ENCODE data around the gene ATP23.

The ATP23 gene

GRCh38 chr12:57898308-57898970 lies 42.9 kb upstream of the ATP23 start:
- H3K36me3 ChIP-seq (ENCODE audit: insufficient read depth, low read length): no peaks in the 10 kb centered on the region
- no peak overlapping the region for H3K27ac ChIP-seq (ENCODE audit: low read depth, low read length)
- H3K9ac ChIP-seq (ENCODE audit: low read depth, low read length): no peak overlapping the region
- peaks cover 12% of the 10 kb centered on the region for H3K27me3 ChIP-seq (ENCODE audit: insufficient read depth, low read length)
- WGBS: 86% methylated on average over 4 of the region's 5 CpGs
- no peaks in the 10 kb centered on the region for H3K9me3 ChIP-seq (ENCODE audit: insufficient read depth, low read depth, low read length)
- no peak overlapping the region for H3K4me3 ChIP-seq (ENCODE audit: low read length)
- peaks cover 23% of the 10 kb centered on the region for H3K4me1 ChIP-seq (ENCODE audit: insufficient read depth, low read length)

GRCh38 chr12:57899010-57899662 lies 42.2 kb upstream of the ATP23 start:
- no peaks in the 10 kb centered on the region for H3K36me3 ChIP-seq (ENCODE audit: insufficient read depth, low read length)
- no peak overlapping the region for H3K4me3 ChIP-seq (ENCODE audit: low read length)
- no peak overlapping the region for H3K27ac ChIP-seq (ENCODE audit: low read depth, low read length)
- no peak overlapping the region for H3K9ac ChIP-seq (ENCODE audit: low read depth, low read length)
- 93% methylated on average over 10 of the region's 10 CpGs for WGBS
- peaks cover 12% of the 10 kb centered on the region for H3K27me3 ChIP-seq (ENCODE audit: insufficient read depth, low read length)
- H3K4me1 ChIP-seq (ENCODE audit: insufficient read depth, low read length): peaks cover 16% of the 10 kb centered on the region
- H3K9me3 ChIP-seq (ENCODE audit: insufficient read depth, low read depth, low read length): no peaks in the 10 kb centered on the region

DNA sequence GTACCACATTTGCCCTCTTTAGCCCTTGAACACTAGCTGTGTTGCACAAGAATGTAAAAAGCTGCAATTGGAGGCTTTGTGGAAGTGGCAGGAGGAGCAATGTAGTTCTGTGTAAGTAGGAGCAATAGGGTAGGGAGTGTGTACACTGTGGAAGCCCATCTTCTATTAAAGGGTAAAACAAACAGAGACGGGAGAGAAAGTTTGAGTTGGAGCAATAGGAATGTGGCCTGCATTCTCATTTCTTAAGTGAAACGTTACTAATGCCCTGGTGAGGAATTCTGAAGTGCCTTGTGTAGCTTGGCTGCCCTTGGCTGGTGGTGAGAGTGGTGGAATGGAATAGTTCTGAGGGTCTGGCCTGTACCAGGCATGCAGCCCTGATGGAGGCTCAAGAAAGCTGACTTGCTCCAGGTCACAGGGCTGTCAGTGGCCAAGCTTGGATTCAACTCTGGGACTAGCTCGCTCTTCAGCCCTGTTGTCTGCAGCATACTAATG lies 38.8 kb upstream of the ATP23 start:
- H3K4me1 ChIP-seq (ENCODE audit: insufficient read depth, low read length): 0 out of 2 replicates have a peak, but pooled peaks cover 1% of the 10 kb centered on the region
- H3K4me3 ChIP-seq (ENCODE audit: low read length): no peak overlapping the region
- H3K27me3 ChIP-seq (ENCODE audit: insufficient read depth, low read length): peaks cover 7% of the 10 kb centered on the region; the same call in 1 of the 2 replicates
- no peak overlapping the region for H3K9ac ChIP-seq (ENCODE audit: low read depth, low read length)
- H3K36me3 ChIP-seq (ENCODE audit: insufficient read depth, low read length): no peaks in the 10 kb centered on the region
- H3K27ac ChIP-seq (ENCODE audit: low read depth, low read length): no peak overlapping the region
- H3K9me3 ChIP-seq (ENCODE audit: insufficient read depth, low read depth, low read length): no peaks in the 10 kb centered on the region
- 88% methylated on average over 3 of the region's 3 CpGs for WGBS

- H3K27me3 ChIP-seq (ENCODE audit: insufficient read depth, low read length): peaks cover 4% of the 10 kb centered on the region; the same call in 1 of the 2 replicates
- H3K9ac ChIP-seq (ENCODE audit: low read depth, low read length): no peak overlapping the region
- H3K4me3 ChIP-seq (ENCODE audit: low read length): no peak overlapping the region
- H3K9me3 ChIP-seq (ENCODE audit: insufficient read depth, low read depth, low read length): no peaks in the 10 kb centered on the region
- no peak overlapping the region for H3K27ac ChIP-seq (ENCODE audit: low read depth, low read length)
- no peaks in the 10 kb centered on the region for H3K4me1 ChIP-seq (ENCODE audit: insufficient read depth, low read length)
- H3K36me3 ChIP-seq (ENCODE audit: insufficient read depth, low read length): no peaks in the 10 kb centered on the region
- WGBS: 89% methylated on average over 3 of the region's 4 CpGs
Measured at GRCh38 chr12:57904426-57904825, 36.9 kb upstream of the ATP23 start.

- H3K9ac ChIP-seq (ENCODE audit: low read depth, low read length): no peak overlapping the region
- H3K4me1 ChIP-seq (ENCODE audit: insufficient read depth, low read length): no peaks in the 10 kb centered on the region
- H3K27ac ChIP-seq (ENCODE audit: low read depth, low read length): no peak overlapping the region
- WGBS: 38% methylated on average over 22 of the region's 26 CpGs
- peaks cover 4% of the 10 kb centered on the region; the same call in 1 of the 2 replicates for H3K27me3 ChIP-seq (ENCODE audit: insufficient read depth, low read length)
- H3K4me3 ChIP-seq (ENCODE audit: low read length): no peak overlapping the region
- no peaks in the 10 kb centered on the region for H3K36me3 ChIP-seq (ENCODE audit: insufficient read depth, low read length)
- H3K9me3 ChIP-seq (ENCODE audit: insufficient read depth, low read depth, low read length): no peaks in the 10 kb centered on the region
Measured at GRCh38 chr12:57904848-57905811, 36.2 kb upstream of the ATP23 start.

- Histone ChIP-seq H3K9me3 (ENCODE audit: insufficient read depth, low read depth, low read length) (no peaks in the 10 kb centered on the region), H3K27me3 (ENCODE audit: insufficient read depth, low read length) (peaks cover 4% of the 10 kb centered on the region; the same call in 1 of the 2 replicates), H3K4me3 (ENCODE audit: low read length) (no peak overlapping the region), H3K4me1 (ENCODE audit: insufficient read depth, low read length) (no peaks in the 10 kb centered on the region), H3K9ac (ENCODE audit: low read depth, low read length) (no peak overlapping the region), H3K27ac (ENCODE audit: low read depth, low read length) (no peak overlapping the region), H3K36me3 (ENCODE audit: insufficient read depth, low read length) (no peaks in the 10 kb centered on the region)
- WGBS: 83% methylated on average over 7 of the region's 7 CpGs
Measured at GRCh38 chr12:57905812-57906475, 35.4 kb upstream of the ATP23 start.

DNA sequence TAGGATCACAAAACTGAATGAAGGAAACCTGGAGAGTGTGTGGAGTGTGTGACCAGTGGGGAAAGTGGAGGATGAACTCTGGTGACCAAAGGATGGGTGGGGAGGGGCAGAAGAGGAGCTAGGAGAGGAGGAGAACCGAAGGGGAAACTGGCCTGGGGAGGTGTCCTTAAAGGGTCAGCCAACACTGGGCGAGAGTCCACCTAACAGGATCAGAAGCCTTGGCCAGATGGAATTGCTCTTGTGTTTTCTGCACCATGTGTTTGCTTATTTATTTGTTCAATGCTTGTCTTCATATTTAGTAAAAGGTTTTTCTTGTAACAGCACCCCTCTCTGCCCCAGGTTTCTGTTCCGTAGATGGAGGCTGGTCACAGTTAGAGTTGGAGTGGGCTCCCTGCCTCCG lies 34.5 kb upstream of the ATP23 start:
- Histone ChIP-seq H3K27me3 (ENCODE audit: insufficient read depth, low read length) (peaks cover 4% of the 10 kb centered on the region; the same call in 1 of the 2 replicates), H3K9me3 (ENCODE audit: insufficient read depth, low read depth, low read length) (no peaks in the 10 kb centered on the region), H3K27ac (ENCODE audit: low read depth, low read length) (no peak overlapping the region), H3K4me3 (ENCODE audit: low read length) (no peak overlapping the region), H3K4me1 (ENCODE audit: insufficient read depth, low read length) (no peaks in the 10 kb centered on the region), H3K36me3 (ENCODE audit: insufficient read depth, low read length) (no peaks in the 10 kb centered on the region), H3K9ac (ENCODE audit: low read depth, low read length) (no peak overlapping the region)
- WGBS: 84% methylated on average over 4 of the region's 4 CpGs

DNA sequence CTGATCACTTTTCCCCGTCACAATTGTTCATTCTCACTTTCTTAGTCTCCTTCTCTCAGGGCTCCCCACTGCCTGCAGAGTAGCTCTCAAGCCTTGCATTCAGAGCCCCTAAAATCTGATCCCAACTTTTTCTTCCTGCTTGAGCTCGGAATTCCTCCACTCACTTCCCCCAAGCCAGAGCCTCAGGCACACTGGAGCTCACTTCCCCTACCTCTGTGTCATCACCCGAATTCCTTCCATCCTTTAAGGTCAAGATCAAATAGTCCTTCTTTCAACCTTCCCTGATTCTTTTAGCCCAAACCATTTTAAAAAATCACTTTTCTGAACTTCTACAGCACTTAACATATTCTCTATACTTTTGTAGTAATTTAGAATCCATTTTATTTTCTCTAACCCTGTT lies 34.1 kb upstream of the ATP23 start:
- Histone ChIP-seq H3K4me3 (ENCODE audit: low read length) (no peak overlapping the region), H3K9me3 (ENCODE audit: insufficient read depth, low read depth, low read length) (no peaks in the 10 kb centered on the region), H3K27ac (ENCODE audit: low read depth, low read length) (no peak overlapping the region), H3K9ac (ENCODE audit: low read depth, low read length) (no peak overlapping the region), H3K36me3 (ENCODE audit: insufficient read depth, low read length) (no peaks in the 10 kb centered on the region), H3K27me3 (ENCODE audit: insufficient read depth, low read length) (peaks cover 4% of the 10 kb centered on the region; the same call in 1 of the 2 replicates), H3K4me1 (ENCODE audit: insufficient read depth, low read length) (no peaks in the 10 kb centered on the region)
- 60% methylated on average over 3 of the region's 3 CpGs for WGBS

- Histone ChIP-seq H3K36me3 (ENCODE audit: insufficient read depth, low read length) (no peaks in the 10 kb centered on the region), H3K27me3 (ENCODE audit: insufficient read depth, low read length) (peaks cover 4% of the 10 kb centered on the region; the same call in 1 of the 2 replicates), H3K9me3 (ENCODE audit: insufficient read depth, low read depth, low read length) (no peaks in the 10 kb centered on the region), H3K9ac (ENCODE audit: low read depth, low read length) (no peak overlapping the region), H3K4me1 (ENCODE audit: insufficient read depth, low read length) (no peaks in the 10 kb centered on the region), H3K27ac (ENCODE audit: low read depth, low read length) (no peak overlapping the region), H3K4me3 (ENCODE audit: low read length) (no peak overlapping the region)
- 91% methylated on average over 8 of the region's 8 CpGs for WGBS
Measured at GRCh38 chr12:57908511-57908910, 32.9 kb upstream of the ATP23 start.

- no peaks in the 10 kb centered on the region for H3K4me1 ChIP-seq (ENCODE audit: insufficient read depth, low read length)
- no peak overlapping the region for H3K9ac ChIP-seq (ENCODE audit: low read depth, low read length)
- H3K9me3 ChIP-seq (ENCODE audit: insufficient read depth, low read depth, low read length): no peaks in the 10 kb centered on the region
- 83% methylated on average over 4 of the region's 4 CpGs for WGBS
- peaks cover 4% of the 10 kb centered on the region; the same call in 1 of the 2 replicates for H3K27me3 ChIP-seq (ENCODE audit: insufficient read depth, low read length)
- H3K4me3 ChIP-seq (ENCODE audit: low read length): no peak overlapping the region
- no peak overlapping the region for H3K27ac ChIP-seq (ENCODE audit: low read depth, low read length)
- no peaks in the 10 kb centered on the region for H3K36me3 ChIP-seq (ENCODE audit: insufficient read depth, low read length)
Measured at GRCh38 chr12:57909056-57909455, 32.3 kb upstream of the ATP23 start.

Measured in HUES64 (cell line).